CD14-positive monocyte (primary cell): ENCODE measurements around the gene AP1S1. TPM values are rescaled to one million over a fixed set of nuclear protein-coding genes. Genes with fewer than 3 reads are reported as not detected.

ENCODE experiments used
- DNase-seq, 3 donors: peaks; one replicate each; pipeline ENCODE4 v3.0.0-alpha.2; 2011 to 2022
- H2AFZ ChIP-seq: 2 replicates; pipeline ENCODE4 v1.6.0; 2012; ENCODE audit warnings: mild to moderate bottlenecking, low read depth, low read length, inconsistent platforms; ENCODE audit not compliant: insufficient read depth, poor library complexity, severe bottlenecking
- H3K27ac ChIP-seq, 2 donors: 1 replicate in 1 of 2; 2 replicates in 1 of 2; pipeline ENCODE4 v1.5.1; 2012 to 2013; ENCODE audit warnings: low read length in 2 of 2, control low read depth in 1 of 2, inconsistent platforms in 1 of 2, low read depth in 1 of 2, mild to moderate bottlenecking in 1 of 2
- H3K27me3 ChIP-seq, 2 donors: one replicate each; pipeline versions ENCODE4 v1.6.0 to v1.6.1; 2011 to 2013; ENCODE audit warnings: low read length in 2 of 2; ENCODE audit not compliant: control insufficient read depth in 2 of 2, insufficient read depth in 2 of 2
- H3K36me3 ChIP-seq, 2 donors: replicated peaks in 1 of 2; 1 replicate in 1 of 2; 2 replicates in 1 of 2; pipeline versions ENCODE4 v1.5.1 to v1.6.1; 2012 to 2013; ENCODE audit warnings: low read length in 2 of 2, control low read depth in 1 of 2, inconsistent platforms in 1 of 2, mild to moderate bottlenecking in 1 of 2; ENCODE audit not compliant: insufficient read depth in 2 of 2, control insufficient read depth in 1 of 2
- H3K4me1 ChIP-seq, 2 donors: 1 replicate in 1 of 2; 2 replicates in 1 of 2; pipeline versions ENCODE4 v1.5.1 to v1.6.1; 2012 to 2013; ENCODE audit warnings: low read length in 2 of 2, control low read depth in 1 of 2, inconsistent platforms in 1 of 2, mild to moderate bottlenecking in 1 of 2, moderate library complexity in 1 of 2; ENCODE audit not compliant: insufficient read depth in 2 of 2, control insufficient read depth in 1 of 2
- H3K4me2 ChIP-seq: replicated peaks from 2 replicates; pipeline ENCODE3; 2012; ENCODE audit warnings: low read length, moderate library complexity, mild to moderate bottlenecking; ENCODE audit not compliant: poor library complexity, severe bottlenecking; ENCODE audit errors: extremely low read depth
- H3K4me3 ChIP-seq, 3 experiments: fragments of 200-600 bp in 1 of 3; sonication (generic) in 1 of 3; replicated peaks in 1 of 3; 1 replicate in 2 of 3; 2 replicates in 1 of 3; pipeline ENCODE4 v1.5.1; 2011 to 2013; ENCODE audit warnings: low read length in 3 of 3, mild to moderate bottlenecking in 3 of 3, control low read depth in 2 of 3, low read depth in 2 of 3, inconsistent platforms in 1 of 3, moderate library complexity in 1 of 3
- H3K79me2 ChIP-seq: 2 replicates; pipeline ENCODE4 v1.6.0; 2012; ENCODE audit warnings: mild to moderate bottlenecking, control low read depth, inconsistent platforms, low read length, moderate library complexity; ENCODE audit not compliant: insufficient read depth
- H3K9ac ChIP-seq: 2 replicates; pipeline ENCODE4 v1.6.0; 2017; ENCODE audit warnings: low read length, mild to moderate bottlenecking; ENCODE audit not compliant: insufficient read depth, poor library complexity, severe bottlenecking
- H3K9me3 ChIP-seq, 2 donors: replicated peaks in 1 of 2; 1 replicate in 1 of 2; 2 replicates in 1 of 2; pipeline versions ENCODE4 v1.5.1 to v1.6.1; 2012 to 2013; ENCODE audit warnings: low read length in 2 of 2, control low read depth in 1 of 2; ENCODE audit not compliant: control insufficient read depth in 1 of 2, insufficient read depth in 1 of 2
- H4K20me1 ChIP-seq: 2 replicates; pipeline ENCODE4 v1.6.0; 2012; ENCODE audit warnings: mild to moderate bottlenecking, low read length, control low read depth, moderate library complexity; ENCODE audit not compliant: insufficient read depth
- H3K27ac Mint-ChIP-seq, 7 donors: one replicate each; pipeline ENCODE4 v1.8.0; 2020; ENCODE audit warnings: mild to moderate bottlenecking in 7 of 7, mixed read lengths in 7 of 7, moderate library complexity in 6 of 7, inconsistent platforms in 2 of 7
- H3K27me3 Mint-ChIP-seq, 3 donors: one replicate each; pipeline ENCODE4 v1.8.0; 2021 to 2022; ENCODE audit warnings: low read depth in 3 of 3, mild to moderate bottlenecking in 3 of 3, mixed read lengths in 3 of 3, moderate library complexity in 3 of 3, inconsistent platforms in 1 of 3
- H3K36me3 Mint-ChIP-seq, 2 donors: one replicate each; pipeline ENCODE4 v1.8.0; 2020; ENCODE audit warnings: mixed read lengths in 2 of 2, inconsistent platforms in 1 of 2, mild to moderate bottlenecking in 1 of 2
- H3K4me1 Mint-ChIP-seq: one replicate; pipeline ENCODE4 v1.8.0; 2020; ENCODE audit warnings: mild to moderate bottlenecking, mixed read lengths
- H3K4me3 Mint-ChIP-seq, 2 donors: one replicate each; pipeline ENCODE4 v1.8.0; 2020; ENCODE audit warnings: mild to moderate bottlenecking in 2 of 2, mixed read lengths in 2 of 2, moderate library complexity in 1 of 2
- H3K9me3 Mint-ChIP-seq, 7 donors: one replicate each; pipeline ENCODE4 v1.8.0; 2020 to 2022; ENCODE audit warnings: mixed read lengths in 7 of 7, mild to moderate bottlenecking in 6 of 7, moderate library complexity in 6 of 7, inconsistent platforms in 2 of 7
- WGBS: methylation state at CpG from one replicate; pipeline ENCODE4 v1.1.5; 2013; ENCODE audit warnings: missing lambda C conversion rate; ENCODE audit not compliant: insufficient coverage; 5-methylcytosine and 5-hydroxymethylcytosine counted together
- intact Hi-C, 2 donors: fragments of 100-400 bp; cut with micrococcal nuclease; formaldehyde crosslinking; loops; one replicate each; pipeline versions ENCODE4 v1.15.0 to v1.15.1; 2023
- polyA plus RNA-seq, 3 donors: library from polyadenylated mRNA; depleted of rRNA in 1 of 3; unstranded in 2 of 3; stranded (reverse) in 1 of 3; fragments of 300-500 nt in 2 of 3; fragments of >200 nt in 1 of 3; fragmentation: Illumina TruSeq in 2 of 3; gene quantifications; 1 replicate in 2 of 3; 2 replicates in 1 of 3; pipeline ENCODE4 v1.2.3, GENCODE V29; 2012 to 2021
- TF ChIP-seq, protein P1 (sequence below): fragments of 200-600 bp; IDR thresholded peaks from one replicate; pipeline ENCODE4 v1.8.0; 2022; ENCODE audit warnings: antibody characterized with exemption, mild to moderate bottlenecking

The AP1S1 gene
- polyA plus RNA-seq, 3 donors, result 10.1 to 21.3 (median 10.9) TPM

DNA sequence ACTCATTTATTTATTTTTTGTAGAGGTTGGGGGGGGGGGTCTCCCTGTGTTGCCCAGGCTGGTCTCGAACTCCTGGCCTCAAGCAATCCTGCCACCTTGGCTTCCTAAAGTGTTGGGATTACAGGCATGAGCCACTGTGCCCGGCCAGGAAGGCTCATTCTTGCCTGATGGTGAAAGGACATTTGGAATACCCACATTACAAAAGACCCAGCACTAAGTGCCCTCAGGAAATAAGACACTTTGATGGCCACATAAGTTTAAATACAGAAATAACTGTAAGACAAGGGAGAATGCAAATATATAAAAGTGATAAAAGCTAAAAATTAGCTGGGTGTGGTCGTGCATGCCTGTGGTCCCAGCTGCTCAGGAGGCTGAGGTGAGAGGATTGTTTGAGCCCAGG lies 35.4 kb upstream of the AP1S1 start:
- TF ChIP-seq, protein P1, sequence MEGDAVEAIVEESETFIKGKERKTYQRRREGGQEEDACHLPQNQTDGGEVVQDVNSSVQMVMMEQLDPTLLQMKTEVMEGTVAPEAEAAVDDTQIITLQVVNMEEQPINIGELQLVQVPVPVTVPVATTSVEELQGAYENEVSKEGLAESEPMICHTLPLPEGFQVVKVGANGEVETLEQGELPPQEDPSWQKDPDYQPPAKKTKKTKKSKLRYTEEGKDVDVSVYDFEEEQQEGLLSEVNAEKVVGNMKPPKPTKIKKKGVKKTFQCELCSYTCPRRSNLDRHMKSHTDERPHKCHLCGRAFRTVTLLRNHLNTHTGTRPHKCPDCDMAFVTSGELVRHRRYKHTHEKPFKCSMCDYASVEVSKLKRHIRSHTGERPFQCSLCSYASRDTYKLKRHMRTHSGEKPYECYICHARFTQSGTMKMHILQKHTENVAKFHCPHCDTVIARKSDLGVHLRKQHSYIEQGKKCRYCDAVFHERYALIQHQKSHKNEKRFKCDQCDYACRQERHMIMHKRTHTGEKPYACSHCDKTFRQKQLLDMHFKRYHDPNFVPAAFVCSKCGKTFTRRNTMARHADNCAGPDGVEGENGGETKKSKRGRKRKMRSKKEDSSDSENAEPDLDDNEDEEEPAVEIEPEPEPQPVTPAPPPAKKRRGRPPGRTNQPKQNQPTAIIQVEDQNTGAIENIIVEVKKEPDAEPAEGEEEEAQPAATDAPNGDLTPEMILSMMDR, result no peak
- no peaks in the 10 kb centered on the region for H3K79me2 ChIP-seq
- no peaks in the 10 kb centered on the region for H3K9me3 ChIP-seq
- no peak overlapping the region for H3K4me2 ChIP-seq
- H3K9me3 Mint-ChIP-seq, result peaks cover 0 to 2% (median 0%) of the 10 kb centered on the region in 7 donors
- H3K9ac ChIP-seq, result no peak overlapping the region
- H3K36me3 Mint-ChIP-seq, result no peaks in the 10 kb centered on the region
- intact Hi-C loops, result no loop called here
- no peak overlapping the region for H3K27ac Mint-ChIP-seq
- no peaks in the 10 kb centered on the region for H4K20me1 ChIP-seq
- H3K4me1 ChIP-seq, result peaks cover 10 to 13% of the 10 kb centered on the region in 2 donors
- no CpG with 5 or more reads among the region's 3 CpGs for WGBS
- H3K36me3 ChIP-seq, result no peaks in the 10 kb centered on the region
- peaks cover 10% of the 10 kb centered on the region for H3K4me1 Mint-ChIP-seq
- H2AFZ ChIP-seq, result no peak overlapping the region
- H3K27ac ChIP-seq, result no peak overlapping the region
- peaks cover 10 to 51% (median 23%) of the 10 kb centered on the region in 3 donors for H3K27me3 Mint-ChIP-seq
- DNase-seq, result no peak
- H3K27me3 ChIP-seq, result no peaks in the 10 kb centered on the region
- no peak overlapping the region for H3K4me3 Mint-ChIP-seq
- H3K4me3 ChIP-seq, result no peak overlapping the region

DNA sequence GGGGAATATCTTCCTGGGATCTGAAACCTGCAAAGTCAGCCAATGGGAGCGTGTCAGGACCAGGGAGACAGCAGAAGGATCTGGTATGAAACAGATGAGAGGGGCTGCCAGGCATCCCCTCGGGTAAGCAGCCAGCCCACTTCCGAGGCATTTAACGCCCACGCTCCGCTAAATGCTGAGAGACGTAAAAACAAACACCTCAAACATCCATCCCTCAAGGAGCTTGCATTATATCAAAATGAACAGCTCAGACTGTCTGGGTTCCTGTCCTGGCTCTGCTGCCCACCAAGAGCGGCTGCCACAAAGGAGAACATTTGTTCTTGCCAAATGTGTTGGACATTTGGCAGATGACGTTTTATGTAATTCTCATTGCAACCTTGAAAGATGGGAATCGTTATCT lies 34.4 kb upstream of the AP1S1 start:
- TF ChIP-seq, protein P1, result no peak
- Histone ChIP-seq H3K9ac (no peak overlapping the region), H3K4me2 (no peak overlapping the region), H3K36me3 (no peaks in the 10 kb centered on the region), H3K4me3 (no peak overlapping the region), H3K9me3 (no peaks in the 10 kb centered on the region), H4K20me1 (no peaks in the 10 kb centered on the region), H3K4me1 (peaks cover 19 to 23% of the 10 kb centered on the region in 2 donors), H3K27me3 (no peaks in the 10 kb centered on the region), H2AFZ (no peak overlapping the region), H3K27ac (no peak overlapping the region), H3K79me2 (no peaks in the 10 kb centered on the region)
- Mint-ChIP-seq H3K36me3 (no peaks in the 10 kb centered on the region), H3K27me3 (peaks cover 12 to 54% (median 22%) of the 10 kb centered on the region in 3 donors), H3K4me1 (peaks cover 17% of the 10 kb centered on the region), H3K9me3 (peaks cover 0 to 2% (median 0%) of the 10 kb centered on the region in 7 donors), H3K27ac (no peak overlapping the region), H3K4me3 (no peak overlapping the region)
- DNase-seq, result no peak
- 92% methylated on average over 1 of the region's 10 CpGs for WGBS
- intact Hi-C loops, result no loop called here
